NT2/D1 (cell line): Measurements from ENCODE around the gene CD248.

ENCODE experiments used
- DNase-seq: peaks from one replicate; pipeline ENCODE4 v3.0.0-alpha.2; 2011; ENCODE audit warnings: low read depth, low spot score
- H3K27me3 ChIP-seq: 2 replicates; pipeline ENCODE4 v1.6.0; 2011; ENCODE audit warnings: mild to moderate bottlenecking; ENCODE audit not compliant: insufficient read length, insufficient read depth
- H3K36me3 ChIP-seq: 2 replicates; pipeline ENCODE4 v1.6.1; 2011; ENCODE audit warnings: mild to moderate bottlenecking, low read length, mixed read lengths; ENCODE audit not compliant: insufficient read depth, insufficient read length
- H3K4me1 ChIP-seq: 2 replicates; pipeline ENCODE4 v1.5.1; 2011; ENCODE audit not compliant: insufficient read depth, insufficient read length
- H3K4me3 ChIP-seq: 2 replicates; pipeline ENCODE4 v1.5.1; 2011; ENCODE audit warnings: low read depth; ENCODE audit not compliant: insufficient read length
- H3K9ac ChIP-seq: 2 replicates; pipeline ENCODE4 v1.6.0; 2011; ENCODE audit warnings: low read depth; ENCODE audit not compliant: insufficient read length
- H3K9me3 ChIP-seq: 2 replicates; pipeline ENCODE4 v1.5.1; 2011; ENCODE audit warnings: mild to moderate bottlenecking, low read length; ENCODE audit not compliant: insufficient read depth
- SUZ12 ChIP-seq: IDR thresholded peaks from 2 replicates; pipeline ENCODE4 v1.6.1; 2011; ENCODE audit not compliant: insufficient read length, insufficient read depth; ENCODE audit errors: extremely low read depth
- YY1 ChIP-seq: IDR thresholded peaks from 2 replicates; pipeline ENCODE4 v1.6.1; 2011; ENCODE audit not compliant: insufficient read length, insufficient read depth
- ZNF274 ChIP-seq: IDR thresholded peaks from 2 replicates; pipeline ENCODE4 v1.6.1; 2011; ENCODE audit warnings: mild to moderate bottlenecking, low read depth, low read length

Gene CD248

DNA sequence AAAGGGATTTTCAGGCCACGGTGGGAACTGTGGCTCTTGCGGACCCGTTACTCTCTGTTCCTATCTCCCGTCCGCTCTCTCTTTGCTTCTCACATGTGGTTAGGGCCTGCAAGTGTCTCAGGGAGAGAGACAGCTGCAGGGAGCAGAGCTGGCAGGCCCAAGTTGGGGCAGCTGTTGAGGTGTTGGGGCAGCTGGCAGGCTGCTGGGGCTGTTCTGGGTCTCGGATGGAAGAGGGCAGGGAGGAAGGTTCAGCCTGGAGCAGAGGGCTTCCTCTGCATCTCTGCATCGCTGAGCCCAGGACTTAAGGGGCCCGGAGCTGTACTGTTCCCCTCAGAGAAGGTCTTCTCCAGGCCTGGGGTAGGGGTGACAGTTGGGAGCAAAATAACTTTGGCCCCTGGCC lies 41.4 kb downstream of the CD248 start:
- no peak for DNase-seq
- H3K9ac ChIP-seq, result no peak overlapping the region

DNA sequence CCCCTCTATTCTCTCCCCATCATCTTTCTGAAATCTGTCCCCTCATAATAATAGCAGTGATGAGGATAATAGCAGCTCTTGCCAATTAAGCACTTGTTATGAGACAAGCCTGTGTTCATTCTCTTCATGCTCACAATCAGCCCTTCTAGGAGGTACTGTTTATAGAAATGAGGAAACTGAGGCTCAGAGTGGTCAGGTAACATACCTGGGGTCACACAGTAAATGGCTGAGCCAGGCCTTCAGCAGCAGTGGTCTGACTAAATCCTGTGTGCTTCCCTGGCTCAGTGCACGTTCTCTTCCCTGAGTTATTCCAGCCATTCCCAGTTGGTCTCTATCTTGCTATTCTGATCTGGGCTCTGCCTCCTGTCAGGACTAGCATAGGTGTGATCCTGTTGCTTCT lies 42.6 kb downstream of the CD248 start:
- Histone ChIP-seq H3K27me3 (no peaks in the 10 kb centered on the region), H3K9ac (no peak overlapping the region), H3K4me1 (peaks cover 8% of the 10 kb centered on the region), H3K4me3 (no peak overlapping the region), H3K9me3 (no peaks in the 10 kb centered on the region), H3K36me3 (peaks cover 63% of the 10 kb centered on the region)
- DNase-seq, result no peak
- no peak for TF ChIP-seq YY1
- no peak for TF ChIP-seq ZNF274
- no peak for TF ChIP-seq SUZ12

More for the DNA sequence above, 41.4 kb downstream of the CD248 start:
- Histone ChIP-seq H3K36me3 (peaks cover 56% of the 10 kb centered on the region), H3K4me3 (no peak overlapping the region), H3K4me1 (peaks cover 5% of the 10 kb centered on the region), H3K9me3 (no peaks in the 10 kb centered on the region), H3K27me3 (no peaks in the 10 kb centered on the region)
- no peak for TF ChIP-seq ZNF274
- TF ChIP-seq SUZ12, result no peak
- no peak for TF ChIP-seq YY1

DNA sequence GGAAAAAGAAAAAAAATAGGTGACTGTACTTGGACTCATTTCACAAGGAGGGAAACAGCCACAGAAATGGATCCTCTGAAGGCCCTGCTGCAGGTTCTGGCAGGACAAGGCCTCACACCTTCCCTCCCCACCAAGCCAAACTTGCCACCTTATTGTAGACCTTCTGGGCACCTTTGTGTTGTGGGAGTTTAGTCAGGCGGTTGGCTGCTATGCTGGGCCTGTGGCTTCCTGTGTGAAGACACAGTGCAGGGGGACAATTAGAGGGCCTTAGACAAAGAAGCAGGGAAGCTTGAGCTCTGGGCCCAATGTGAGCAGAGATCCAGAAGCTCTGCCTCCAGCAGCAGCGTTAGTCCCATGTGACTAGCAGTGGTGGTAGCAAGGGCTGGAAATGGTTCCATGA lies 44.2 kb downstream of the CD248 start:
- Histone ChIP-seq H3K4me1 (peaks cover 5% of the 10 kb centered on the region), H3K36me3 (peaks cover 63% of the 10 kb centered on the region), H3K9me3 (no peaks in the 10 kb centered on the region), H3K9ac (no peak overlapping the region), H3K4me3 (no peak overlapping the region), H3K27me3 (no peaks in the 10 kb centered on the region)
- DNase-seq, result no peak
- TF ChIP-seq YY1, result no peak
- TF ChIP-seq SUZ12, result no peak
- no peak for TF ChIP-seq ZNF274

DNA sequence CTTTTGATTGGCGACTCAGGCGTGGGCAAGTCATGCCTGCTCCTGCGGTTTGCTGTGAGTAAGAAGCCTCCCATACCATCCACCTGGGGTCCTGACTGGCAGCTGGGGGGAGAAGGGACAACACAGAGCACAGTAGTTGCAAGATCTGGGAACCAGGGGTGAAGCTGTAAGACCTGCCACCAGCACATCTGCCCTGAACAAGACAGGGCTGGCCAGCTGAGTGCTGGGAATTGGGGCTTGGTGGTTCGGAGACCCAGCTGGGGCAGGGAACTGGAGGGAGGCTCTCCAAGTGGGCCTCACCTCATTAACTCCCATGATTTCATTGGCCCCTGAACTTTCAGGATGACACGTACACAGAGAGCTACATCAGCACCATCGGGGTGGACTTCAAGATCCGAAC lies 45.0 kb downstream of the CD248 start:
- Histone ChIP-seq H3K27me3 (no peaks in the 10 kb centered on the region), H3K4me3 (no peak overlapping the region), H3K9ac (no peak overlapping the region), H3K9me3 (no peaks in the 10 kb centered on the region), H3K4me1 (peaks cover 6% of the 10 kb centered on the region), H3K36me3 (peaks cover 65% of the 10 kb centered on the region)
- no peak for DNase-seq
- TF ChIP-seq SUZ12, result no peak
- TF ChIP-seq ZNF274, result no peak
- TF ChIP-seq YY1, result no peak

DNA sequence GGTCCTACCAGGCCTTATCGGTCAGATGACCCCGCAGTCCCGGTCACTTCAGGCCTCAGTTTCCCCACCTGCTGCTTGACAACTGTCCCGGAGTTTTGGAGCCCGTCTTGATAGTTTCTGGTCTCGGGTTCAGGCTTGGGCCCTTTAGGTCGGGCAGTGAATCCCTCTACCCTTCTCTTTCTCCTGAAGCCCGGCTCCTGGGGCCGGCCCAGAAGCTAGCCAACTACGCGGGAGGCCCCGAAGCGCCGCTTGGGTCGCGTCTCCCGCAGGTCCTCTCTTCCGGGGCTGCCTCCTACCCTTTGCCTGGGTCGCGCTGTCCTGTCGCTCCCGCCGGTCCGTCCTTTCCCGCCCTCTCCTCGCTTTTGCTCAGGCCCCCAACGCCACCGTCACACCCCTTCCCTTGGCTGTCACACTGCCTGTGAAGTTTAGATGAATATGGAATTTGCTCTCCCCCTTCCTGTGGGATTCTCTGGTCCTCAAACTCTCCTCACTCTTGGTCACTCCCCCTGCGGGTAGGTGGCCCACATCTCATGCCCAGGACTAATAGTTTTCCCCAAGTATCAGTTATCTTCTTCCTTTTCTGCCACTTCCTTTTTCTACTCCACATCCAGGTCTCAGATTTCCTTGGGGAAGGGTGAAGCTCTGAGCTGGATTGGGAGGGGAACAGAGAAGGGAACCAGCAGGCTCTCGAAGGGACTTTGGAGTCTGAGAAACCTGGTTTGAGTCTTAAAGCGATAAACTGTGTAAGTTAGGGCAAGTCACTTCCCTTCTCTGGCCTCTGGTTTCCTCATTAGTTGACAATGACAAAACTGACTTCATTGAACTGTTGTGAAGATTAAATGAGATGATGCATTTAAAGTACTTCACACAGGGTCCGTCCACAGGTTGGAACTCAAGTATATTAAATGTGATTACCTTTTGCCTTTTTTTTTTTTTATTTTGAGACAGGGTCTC lies 47.6 kb downstream of the CD248 start:
- Histone ChIP-seq H3K9ac (peak overlapping the region; percentile 89), H3K36me3 (peaks cover 69% of the 10 kb centered on the region), H3K4me3 (peak overlapping the region; percentile 84), H3K9me3 (no peaks in the 10 kb centered on the region), H3K4me1 (peaks cover 13% of the 10 kb centered on the region), H3K27me3 (no peaks in the 10 kb centered on the region)
- no peak for DNase-seq
- no peak for TF ChIP-seq ZNF274
- TF ChIP-seq YY1, result no peak
- TF ChIP-seq SUZ12, result no peak

DNA sequence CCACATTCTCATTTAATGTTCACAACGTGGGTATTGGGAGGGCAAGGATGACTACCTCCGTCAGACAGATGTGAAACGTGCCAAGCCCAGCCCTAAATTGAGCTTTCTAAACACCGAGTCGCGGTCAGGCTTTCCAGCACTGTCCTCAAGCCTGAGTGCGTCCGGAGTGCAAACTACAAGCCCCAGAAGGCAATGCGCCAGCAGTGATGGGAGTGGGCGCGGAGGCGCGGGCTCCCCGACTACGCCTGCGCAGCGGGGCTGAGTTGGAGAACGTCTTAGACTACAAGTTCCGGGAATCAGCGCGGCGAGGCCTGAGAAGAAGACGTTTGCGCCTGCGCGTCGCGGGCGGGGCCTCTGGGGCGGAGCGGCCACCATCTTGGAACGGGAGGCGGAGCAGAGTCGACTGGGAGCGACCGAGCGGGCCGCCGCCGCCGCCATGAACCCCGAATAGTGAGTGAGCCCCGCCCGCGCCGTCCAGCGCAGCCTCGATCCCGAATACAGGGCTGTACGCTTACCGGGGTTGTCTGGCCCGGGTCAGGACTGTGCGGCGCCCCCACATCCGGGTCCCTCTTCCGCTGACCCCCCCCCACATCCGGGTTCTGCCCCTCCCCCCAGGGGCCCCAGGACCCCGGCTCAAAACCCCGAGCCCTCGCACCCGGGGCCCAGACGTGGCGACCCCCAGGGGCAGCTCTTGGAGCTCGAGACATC lies 48.4 kb downstream of the CD248 start, which contains the start of gene RAB1B:
Gene RAB1B, plus strand, starts transcription at position 396 of the 708 bp plus-strand sequence. Its CDS starts 41 bp downstream, at position 437.
- TF ChIP-seq YY1, result peak; percentile 74
- TF ChIP-seq SUZ12, result no peak
- peak; percentile 100 for DNase-seq
- Histone ChIP-seq H3K9me3 (no peaks in the 10 kb centered on the region), H3K9ac (peak within 1 kb of the TSS; percentile 89), H3K4me1 (peaks cover 13% of the 10 kb centered on the region), H3K27me3 (no peaks in the 10 kb centered on the region), H3K4me3 (peak within 1 kb of the TSS; percentile 84), H3K36me3 (peaks cover 69% of the 10 kb centered on the region)

DNA sequence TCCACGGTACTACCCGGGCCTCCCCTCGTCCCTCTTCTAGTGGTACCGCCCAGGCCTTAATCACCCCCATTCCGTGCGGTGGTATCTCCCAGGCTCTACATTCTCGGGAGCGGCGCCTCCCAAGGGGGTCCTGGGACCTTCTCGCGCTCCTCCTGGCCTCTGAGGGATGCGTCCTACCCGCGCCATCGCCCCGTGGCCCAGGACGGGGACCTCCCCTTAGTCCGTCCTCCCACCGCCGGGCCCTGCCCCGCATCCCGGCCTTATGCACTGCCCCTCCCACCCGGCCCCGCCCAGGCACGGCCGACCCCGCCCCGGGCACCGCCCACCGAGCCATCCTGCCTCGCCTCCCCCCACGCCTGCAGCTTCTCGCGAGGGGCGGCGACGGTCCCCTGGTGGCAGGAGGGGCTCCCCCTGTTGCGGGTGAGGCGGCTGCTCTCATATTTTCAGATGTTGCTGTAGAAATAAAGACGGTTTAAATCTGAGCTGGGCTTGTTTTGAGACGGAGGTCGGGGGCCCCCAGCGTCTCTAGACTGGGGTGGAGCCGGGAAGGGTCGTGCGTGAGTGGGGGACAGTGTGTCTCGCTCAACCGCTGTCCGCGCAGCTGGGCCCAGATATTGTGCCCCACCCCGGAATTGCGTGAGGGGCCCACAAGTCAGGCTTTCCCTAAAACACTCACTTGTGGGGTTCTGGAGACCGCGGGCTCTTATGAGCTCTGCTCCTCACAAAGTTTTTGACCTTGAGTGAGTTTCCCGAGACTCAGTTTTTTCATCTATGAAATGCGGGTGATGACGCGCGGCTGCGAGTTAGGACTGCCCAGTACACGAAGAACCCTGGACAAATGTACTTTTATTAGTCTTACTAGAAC lies 49.2 kb downstream of the CD248 start:
- H3K27me3 ChIP-seq, result no peaks in the 10 kb centered on the region
- H3K9ac ChIP-seq, result peak overlapping the region; percentile 61
- no peaks in the 10 kb centered on the region for H3K9me3 ChIP-seq
- H3K4me3 ChIP-seq, result peak overlapping the region; percentile 60
- peaks cover 69% of the 10 kb centered on the region for H3K36me3 ChIP-seq
- DNase-seq, result peak; percentile 61
- peaks cover 13% of the 10 kb centered on the region for H3K4me1 ChIP-seq
- TF ChIP-seq ZNF274 (no peak), YY1 (no peak), SUZ12 (no peak)
